Measurements from ENCODE around the gene CHRNE. TPM values are rescaled to one million over a fixed set of nuclear protein-coding genes. Genes with fewer than 3 reads are reported as not detected.

CHRNE gene
- total RNA-seq, 2 experiments from 2014 or later: 0.59 to 0.84 TPM

- DNase-seq (no peak), ATAC-seq (no peak)
- Mint-ChIP-seq H3K27ac (no peak overlapping the region), H3K4me3 (no peak overlapping the region), H3K27me3 (no peaks in the 10 kb centered on the region), H3K36me3 (ENCODE audit: low read depth) (peaks cover 13% of the 10 kb centered on the region), H3K9me3 (ENCODE audit: low read depth) (no peaks in the 10 kb centered on the region), H3K4me1 (peaks cover 21% of the 10 kb centered on the region)
- ChIA-PET CTCF (no interaction called here), POLR2A (no interaction called here)
- intact Hi-C loops (cut with DNase I, micrococcal nuclease): no loop called here
Observed at GRCh38 chr17:4856271-4856936, 46.5 kb downstream of the CHRNE start.

DNA sequence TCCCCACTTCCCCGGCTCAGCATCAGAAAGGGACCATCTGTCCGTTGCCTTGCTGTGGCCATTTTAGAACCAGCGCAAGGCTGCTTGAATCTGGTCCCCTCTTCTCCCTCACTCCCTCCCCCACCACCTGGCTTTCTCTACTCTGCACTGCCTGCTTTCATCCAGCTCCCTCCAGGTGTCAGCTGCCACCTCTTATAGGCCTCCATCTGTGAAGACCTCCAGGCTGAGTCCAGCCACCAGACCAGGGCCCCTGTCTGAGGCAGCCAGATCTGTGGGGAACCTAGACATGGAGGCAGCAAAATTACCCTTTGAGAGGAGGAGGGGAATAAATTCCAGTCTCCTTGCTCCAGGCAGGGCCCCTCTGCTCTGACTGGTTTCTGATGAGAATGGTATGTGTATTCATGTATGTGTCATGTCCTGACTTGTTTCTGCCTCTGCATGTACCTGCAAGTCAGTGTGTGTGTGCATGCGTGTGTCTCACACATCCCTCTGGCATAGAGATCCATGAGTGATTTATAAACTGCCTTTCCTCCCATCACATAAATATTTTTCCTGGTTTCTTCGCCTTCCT lies 48.7 kb downstream of the CHRNE start:
- H3K27ac Mint-ChIP-seq: peak overlapping the region; percentile 9
- H3K9me3 Mint-ChIP-seq (ENCODE audit: low read depth): no peaks in the 10 kb centered on the region
- no peak overlapping the region for H3K4me3 Mint-ChIP-seq
- ChIA-PET POLR2A (no interaction called here), CTCF (interaction anchor here (1.0 kb wide), 1 partner anchor 30 kb away, joined by 3 read pairs; no protein-coding TSS in a partner anchor)
- H3K27me3 Mint-ChIP-seq: no peaks in the 10 kb centered on the region
- ATAC-seq (no peak), DNase-seq (no peak)
- intact Hi-C loops (cut with DNase I, micrococcal nuclease): no loop called here
- peaks cover 29% of the 10 kb centered on the region for H3K4me1 Mint-ChIP-seq
- H3K36me3 Mint-ChIP-seq (ENCODE audit: low read depth): peaks cover 7% of the 10 kb centered on the region

GRCh38 chr17:4853208-4853671 lies 49.7 kb downstream of the CHRNE start:
- ATAC-seq: peak; percentile 55
- Mint-ChIP-seq H3K27ac (no peak overlapping the region), H3K36me3 (ENCODE audit: low read depth) (peaks cover 7% of the 10 kb centered on the region), H3K4me1 (peaks cover 23% of the 10 kb centered on the region), H3K4me3 (no peak overlapping the region), H3K27me3 (no peaks in the 10 kb centered on the region), H3K9me3 (ENCODE audit: low read depth) (no peaks in the 10 kb centered on the region)
- CTCF ChIA-PET: interaction anchor here (1.2 kb wide), 1 partner anchor 15 kb away, joined by 3 read pairs; no protein-coding TSS in a partner anchor
- intact Hi-C loops (cut with DNase I, micrococcal nuclease): no loop called here
- peak; percentile 17 for DNase-seq
- POLR2A ChIA-PET: no interaction called here

GRCh38 chr17:4852567-4853207 lies 50.2 kb downstream of the CHRNE start:
- ATAC-seq (no peak), DNase-seq (peak; percentile 27)
- Mint-ChIP-seq H3K27ac (no peak overlapping the region), H3K4me1 (peaks cover 22% of the 10 kb centered on the region), H3K36me3 (ENCODE audit: low read depth) (peaks cover 7% of the 10 kb centered on the region), H3K4me3 (no peak overlapping the region), H3K27me3 (no peaks in the 10 kb centered on the region), H3K9me3 (ENCODE audit: low read depth) (no peaks in the 10 kb centered on the region)
- intact Hi-C loops (cut with DNase I, micrococcal nuclease): no loop called here
- CTCF ChIA-PET: interaction anchor here (1.2 kb wide), 1 partner anchor 15 kb away, joined by 3 read pairs; no protein-coding TSS in a partner anchor
- POLR2A ChIA-PET: no interaction called here

DNA sequence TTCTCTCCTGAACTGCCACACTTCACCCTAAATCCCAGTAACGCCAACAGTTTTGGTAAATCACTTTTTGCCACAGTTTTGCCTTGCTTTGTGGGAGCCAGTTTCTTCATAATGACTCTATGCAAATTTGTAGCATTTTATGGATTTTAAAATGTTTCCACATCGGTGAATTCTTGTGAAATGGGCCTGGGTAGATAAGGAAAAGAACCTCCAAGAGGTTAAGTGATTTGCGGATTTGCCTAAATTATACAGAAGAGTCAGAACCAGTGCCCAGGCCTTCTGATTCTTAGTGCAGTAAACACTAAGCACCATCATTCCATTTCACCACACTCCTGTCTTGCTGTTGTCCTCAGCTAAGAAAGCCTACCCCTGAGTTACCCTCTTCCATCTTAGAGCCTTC lies 51.8 kb downstream of the CHRNE start:
- ATAC-seq (no peak), DNase-seq (no peak)
- Mint-ChIP-seq H3K4me3 (no peak overlapping the region), H3K9me3 (ENCODE audit: low read depth) (no peaks in the 10 kb centered on the region), H3K36me3 (ENCODE audit: low read depth) (peaks cover 7% of the 10 kb centered on the region), H3K27me3 (no peaks in the 10 kb centered on the region), H3K4me1 (peaks cover 24% of the 10 kb centered on the region), H3K27ac (no peak overlapping the region)
- POLR2A ChIA-PET: no interaction called here
- CTCF ChIA-PET: interaction anchor here (0.7 kb wide), 1 partner anchor 26 kb away, joined by 5 read pairs; no protein-coding TSS in a partner anchor
- intact Hi-C loops (cut with DNase I, micrococcal nuclease): no loop called here

DNA sequence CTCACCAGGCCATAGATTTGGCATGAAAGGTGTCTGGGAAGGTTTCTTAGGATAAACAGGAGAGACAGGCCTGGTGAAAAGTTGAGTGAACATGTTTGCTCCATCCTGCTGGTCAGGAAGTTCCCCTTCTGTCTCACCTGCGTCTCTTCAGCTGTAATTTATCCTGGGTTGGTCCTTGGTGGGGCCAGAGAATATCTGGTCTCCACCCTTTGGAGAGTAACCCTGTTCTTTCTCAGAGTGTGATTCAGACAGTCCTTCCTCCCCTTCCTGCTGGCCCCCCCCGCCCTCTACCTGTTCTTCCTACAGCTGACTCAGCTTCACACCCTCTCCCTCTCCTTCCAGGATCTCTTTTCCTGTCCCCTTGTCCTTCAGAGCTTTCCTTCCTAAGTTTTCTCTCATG lies 52.7 kb downstream of the CHRNE start:
- no peak for ATAC-seq
- H3K27me3 Mint-ChIP-seq: no peaks in the 10 kb centered on the region
- intact Hi-C loops (cut with DNase I, micrococcal nuclease): no loop called here
- no peak for DNase-seq
- peaks cover 8% of the 10 kb centered on the region for H3K36me3 Mint-ChIP-seq (ENCODE audit: low read depth)
- no peaks in the 10 kb centered on the region for H3K9me3 Mint-ChIP-seq (ENCODE audit: low read depth)
- H3K4me1 Mint-ChIP-seq: peaks cover 24% of the 10 kb centered on the region
- no peak overlapping the region for H3K27ac Mint-ChIP-seq
- ChIA-PET POLR2A (no interaction called here), CTCF (no interaction called here)
- no peak overlapping the region for H3K4me3 Mint-ChIP-seq

GRCh38 chr17:4849011-4849536 lies 53.8 kb downstream of the CHRNE start:
- no peak overlapping the region for H3K4me3 Mint-ChIP-seq
- ChIA-PET CTCF (interaction anchor here (0.8 kb wide), 1 partner anchor 11 kb away, joined by 3 read pairs; no protein-coding TSS in a partner anchor), POLR2A (no interaction called here)
- peaks cover 20% of the 10 kb centered on the region for H3K4me1 Mint-ChIP-seq
- H3K27me3 Mint-ChIP-seq: no peaks in the 10 kb centered on the region
- intact Hi-C loops (cut with DNase I, micrococcal nuclease): no loop called here
- no peak for DNase-seq
- no peaks in the 10 kb centered on the region for H3K9me3 Mint-ChIP-seq (ENCODE audit: low read depth)
- no peak for ATAC-seq
- peaks cover 5% of the 10 kb centered on the region for H3K36me3 Mint-ChIP-seq (ENCODE audit: low read depth)
- H3K27ac Mint-ChIP-seq: no peak overlapping the region

Other genes with a start within 250 kb of the CHRNE start
- gene PELP1, start 199.0 kb downstream of the CHRNE start, total RNA-seq: 100 to 1,000 TPM in 1 of 2 experiments, 10 to 100 TPM in 1; 94.1 to 102 TPM
- gene ARRB2, start 192.5 kb downstream of the CHRNE start, total RNA-seq: 100 to 1,000 TPM; 168 to 175 TPM
- 10 to 100 TPM; 16.7 to 22.9 TPM for gene MED11, start 171.7 kb downstream of the CHRNE start, total RNA-seq
- gene ZMYND15, start 163.3 kb downstream of the CHRNE start, total RNA-seq: under 1 TPM; 0.09 to 0.11 TPM
- gene CXCL16, start 163.2 kb downstream of the CHRNE start, total RNA-seq: 1 to 10 TPM; 1.7 to 2.5 TPM
- gene TM4SF5, start 131.2 kb downstream of the CHRNE start, total RNA-seq: not detected
- under 1 TPM; 0.30 TPM for gene VMO1, start 116.7 kb downstream of the CHRNE start, total RNA-seq
- gene GLTPD2, start 114.1 kb downstream of the CHRNE start, total RNA-seq: not detected
- gene PSMB6, start 106.9 kb downstream of the CHRNE start, total RNA-seq: 100 to 1,000 TPM; 111 to 155 TPM
- gene PLD2, start 95.9 kb downstream of the CHRNE start, total RNA-seq: 10 to 100 TPM; 12.3 to 14.1 TPM
- gene MINK1, start 69.8 kb downstream of the CHRNE start, total RNA-seq: 10 to 100 TPM; 48.2 to 57.7 TPM
- gene C17orf107, start 3.6 kb downstream of the CHRNE start, total RNA-seq: 1 to 10 TPM; 2.6 to 2.8 TPM
- gene GP1BA, start 29.2 kb upstream of the CHRNE start, total RNA-seq: not detected
- gene SLC25A11, start 36.9 kb upstream of the CHRNE start, total RNA-seq: 10 to 100 TPM; 74.2 to 77.9 TPM
- 100 to 1,000 TPM; 147 to 189 TPM for gene RNF167, start 37.2 kb upstream of the CHRNE start, total RNA-seq
- 1,000 to 10,000 TPM; 1,809 to 1,911 TPM for gene PFN1, start 45.4 kb upstream of the CHRNE start, total RNA-seq
- gene ENO3, start 48.0 kb upstream of the CHRNE start, total RNA-seq: 10 to 100 TPM; 32.0 to 32.9 TPM
- gene SPAG7, start 64.7 kb upstream of the CHRNE start, total RNA-seq: 10 to 100 TPM; 61.4 to 69.4 TPM
- gene CAMTA2, start 84.6 kb upstream of the CHRNE start, total RNA-seq: 100 to 1,000 TPM in 1 of 2 experiments, 10 to 100 TPM in 1; 98.2 to 124 TPM
- under 1 TPM; 0.18 to 0.28 TPM for gene INCA1, start 94.4 kb upstream of the CHRNE start, total RNA-seq
- gene KIF1C, start 94.9 kb upstream of the CHRNE start, total RNA-seq: 10 to 100 TPM; 32.6 to 43.0 TPM
- under 1 TPM; 0.16 to 0.26 TPM for gene SLC52A1, start 132.3 kb upstream of the CHRNE start, total RNA-seq
- 1 to 10 TPM; 2.2 to 2.8 TPM for gene ZFP3, start 175.4 kb upstream of the CHRNE start, total RNA-seq
- 10 to 100 TPM; 16.1 to 16.2 TPM for gene ZNF232, start 208.8 kb upstream of the CHRNE start, total RNA-seq
- gene USP6, start 212.9 kb upstream of the CHRNE start, total RNA-seq: under 1 TPM in 1 of 2 experiments, not detected in 1; 0.07 TPM